Measurements from ENCODE around the gene ZNF143.

GRCh38 chr11:9533736-9534473 lies 73.1 kb downstream of the ZNF143 start:
- TF ChIP-seq POLR2AphosphoS5 (IDR thresholded peaks at IDR 0.05; ENCODE audit: low read depth, low read length) (no peak), TAF1 (IDR thresholded peaks at IDR 0.05; ENCODE audit: borderline replicate concordance, insufficient read depth, low read length) (no peak), SIN3A (IDR thresholded peaks at IDR 0.05; ENCODE audit: borderline replicate concordance, insufficient read depth, low read length) (no peak), FOXP2 (optimal IDR thresholded peaks at IDR 0.05; ENCODE audit: borderline replicate concordance, extremely low read depth, extremely low read length, insufficient read depth) (no peak)
- TF ChIP-seq, protein P1, sequence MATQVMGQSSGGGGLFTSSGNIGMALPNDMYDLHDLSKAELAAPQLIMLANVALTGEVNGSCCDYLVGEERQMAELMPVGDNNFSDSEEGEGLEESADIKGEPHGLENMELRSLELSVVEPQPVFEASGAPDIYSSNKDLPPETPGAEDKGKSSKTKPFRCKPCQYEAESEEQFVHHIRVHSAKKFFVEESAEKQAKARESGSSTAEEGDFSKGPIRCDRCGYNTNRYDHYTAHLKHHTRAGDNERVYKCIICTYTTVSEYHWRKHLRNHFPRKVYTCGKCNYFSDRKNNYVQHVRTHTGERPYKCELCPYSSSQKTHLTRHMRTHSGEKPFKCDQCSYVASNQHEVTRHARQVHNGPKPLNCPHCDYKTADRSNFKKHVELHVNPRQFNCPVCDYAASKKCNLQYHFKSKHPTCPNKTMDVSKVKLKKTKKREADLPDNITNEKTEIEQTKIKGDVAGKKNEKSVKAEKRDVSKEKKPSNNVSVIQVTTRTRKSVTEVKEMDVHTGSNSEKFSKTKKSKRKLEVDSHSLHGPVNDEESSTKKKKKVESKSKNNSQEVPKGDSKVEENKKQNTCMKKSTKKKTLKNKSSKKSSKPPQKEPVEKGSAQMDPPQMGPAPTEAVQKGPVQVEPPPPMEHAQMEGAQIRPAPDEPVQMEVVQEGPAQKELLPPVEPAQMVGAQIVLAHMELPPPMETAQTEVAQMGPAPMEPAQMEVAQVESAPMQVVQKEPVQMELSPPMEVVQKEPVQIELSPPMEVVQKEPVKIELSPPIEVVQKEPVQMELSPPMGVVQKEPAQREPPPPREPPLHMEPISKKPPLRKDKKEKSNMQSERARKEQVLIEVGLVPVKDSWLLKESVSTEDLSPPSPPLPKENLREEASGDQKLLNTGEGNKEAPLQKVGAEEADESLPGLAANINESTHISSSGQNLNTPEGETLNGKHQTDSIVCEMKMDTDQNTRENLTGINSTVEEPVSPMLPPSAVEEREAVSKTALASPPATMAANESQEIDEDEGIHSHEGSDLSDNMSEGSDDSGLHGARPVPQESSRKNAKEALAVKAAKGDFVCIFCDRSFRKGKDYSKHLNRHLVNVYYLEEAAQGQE (IDR thresholded peaks at IDR 0.05; ENCODE audit: insufficient read depth in 1 of 2, low read depth in 2 of 2, low read length in 2 of 2) = no peak

Data from PFSK-1 (cell line).